OCI-M2 (cell line): ENCODE measurements around the gene ZNF554.
A peak's percentile ranks its signal among the peaks of the same experiment; 100 is the strongest.

Experiments used
- DNase-seq: peaks from one replicate; lab custom pipeline; 2025; ENCODE audit not compliant: unreplicated experiment; lab: John Stamatoyannopoulos, UW

Gene ZNF554

GRCh38 chr19:2824129-2824528, 4.5 kb downstream of the ZNF554 start:
- no peak for DNase-seq

GRCh38 chr19:2827022-2827421, 7.4 kb downstream of the ZNF554 start:
- no peak for DNase-seq

GRCh38 chr19:2827840-2828489, 8.3 kb downstream of the ZNF554 start:
- no peak for DNase-seq

GRCh38 chr19:2834294-2834871, 14.7 kb downstream of the ZNF554 start:
- DNase-seq = no peak

GRCh38 chr19:2837430-2837829, 17.8 kb downstream of the ZNF554 start:
- no peak for DNase-seq

GRCh38 chr19:2840794-2841791, 21.4 kb downstream of the ZNF554 start, which contains the start of gene ZNF555:
TSS of gene ZNF555 (plus strand) at chr19:2841475. CDS start at chr19:2841573, 98 bp downstream.
- DNase-seq = peak; percentile 94

GRCh38 chr19:2841855-2842574, 22.3 kb downstream of the ZNF554 start:
- DNase-seq = no peak

- DNase-seq = no peak
These were observed 25.4 kb downstream of the ZNF554 start for GRCh38 chr19:2845107-2845506.

- no peak for DNase-seq
These were observed 26.7 kb downstream of the ZNF554 start for GRCh38 chr19:2846180-2846894.

- DNase-seq = no peak
These were observed 27.8 kb downstream of the ZNF554 start for GRCh38 chr19:2847507-2847906.

- DNase-seq = no peak
These were observed 28.9 kb downstream of the ZNF554 start for GRCh38 chr19:2848616-2849015.

GRCh38 chr19:2850256-2850925, 30.7 kb downstream of the ZNF554 start:
- DNase-seq = no peak

GRCh38 chr19:2852598-2852997, 32.9 kb downstream of the ZNF554 start:
- no peak for DNase-seq

GRCh38 chr19:2853015-2853606, 33.4 kb downstream of the ZNF554 start:
- no peak for DNase-seq

- no peak for DNase-seq
These were observed 35.2 kb downstream of the ZNF554 start for GRCh38 chr19:2854849-2855248.

GRCh38 chr19:2856457-2857050, 36.9 kb downstream of the ZNF554 start:
- no peak for DNase-seq

GRCh38 chr19:2858864-2859263, 39.2 kb downstream of the ZNF554 start:
- no peak for DNase-seq

- no peak for DNase-seq
These were observed 44.1 kb downstream of the ZNF554 start for GRCh38 chr19:2863816-2864215.
